ENCODE data around the gene MEOX1.

MEOX1 gene

DNA sequence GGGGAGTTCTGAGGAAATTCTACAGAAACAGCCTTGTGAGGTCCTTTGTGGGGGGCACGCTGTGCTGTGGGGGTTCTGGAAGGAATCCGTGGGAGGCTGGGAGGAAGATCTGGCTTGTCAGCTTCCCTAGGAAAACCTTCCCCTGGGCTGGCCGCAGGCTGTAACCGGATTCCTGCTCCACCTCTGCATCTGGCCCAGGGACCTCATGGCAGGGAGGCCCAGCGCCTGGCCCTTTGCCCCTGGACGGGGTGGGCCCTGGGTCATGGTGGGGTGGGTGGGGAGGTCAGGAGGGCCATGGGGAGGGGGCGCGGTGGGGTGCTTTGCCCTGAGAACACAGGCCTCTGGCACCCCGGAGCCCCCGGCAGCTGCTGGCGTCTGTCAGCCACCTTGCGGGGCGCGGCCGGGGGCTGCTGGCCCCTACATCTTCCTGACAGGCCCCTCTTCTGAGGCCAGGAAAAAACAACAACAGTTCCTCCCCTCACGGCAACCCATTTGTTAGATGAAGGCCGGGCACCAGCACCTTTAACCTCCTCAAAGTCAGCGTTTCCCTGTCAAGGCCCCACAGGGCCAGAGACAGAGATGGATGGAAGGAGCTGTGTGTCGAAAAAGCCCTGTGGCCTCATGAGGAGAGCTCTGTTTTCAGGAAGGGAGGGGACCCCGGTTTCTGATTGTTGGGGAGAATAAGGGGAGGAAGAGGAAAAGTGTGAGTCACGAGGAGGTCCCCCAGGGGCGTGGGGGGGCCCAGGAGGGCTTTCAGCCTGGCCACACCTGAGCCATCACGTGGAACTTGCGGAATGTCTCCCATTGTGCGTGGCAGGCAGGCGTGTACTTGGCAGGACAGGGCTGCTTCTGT lies 3.6 kb upstream of the MEOX1 start:
- no peak overlapping the region for H3K4me3 ChIP-seq (ENCODE audit: low read depth, low read length)
- H3K9me3 ChIP-seq (ENCODE audit: severe bottlenecking), result no peaks in the 10 kb centered on the region
- no peak for DNase-seq
- TF ChIP-seq, protein P1, sequence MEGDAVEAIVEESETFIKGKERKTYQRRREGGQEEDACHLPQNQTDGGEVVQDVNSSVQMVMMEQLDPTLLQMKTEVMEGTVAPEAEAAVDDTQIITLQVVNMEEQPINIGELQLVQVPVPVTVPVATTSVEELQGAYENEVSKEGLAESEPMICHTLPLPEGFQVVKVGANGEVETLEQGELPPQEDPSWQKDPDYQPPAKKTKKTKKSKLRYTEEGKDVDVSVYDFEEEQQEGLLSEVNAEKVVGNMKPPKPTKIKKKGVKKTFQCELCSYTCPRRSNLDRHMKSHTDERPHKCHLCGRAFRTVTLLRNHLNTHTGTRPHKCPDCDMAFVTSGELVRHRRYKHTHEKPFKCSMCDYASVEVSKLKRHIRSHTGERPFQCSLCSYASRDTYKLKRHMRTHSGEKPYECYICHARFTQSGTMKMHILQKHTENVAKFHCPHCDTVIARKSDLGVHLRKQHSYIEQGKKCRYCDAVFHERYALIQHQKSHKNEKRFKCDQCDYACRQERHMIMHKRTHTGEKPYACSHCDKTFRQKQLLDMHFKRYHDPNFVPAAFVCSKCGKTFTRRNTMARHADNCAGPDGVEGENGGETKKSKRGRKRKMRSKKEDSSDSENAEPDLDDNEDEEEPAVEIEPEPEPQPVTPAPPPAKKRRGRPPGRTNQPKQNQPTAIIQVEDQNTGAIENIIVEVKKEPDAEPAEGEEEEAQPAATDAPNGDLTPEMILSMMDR (IDR thresholded peaks at IDR 0.05; ENCODE audit: low read depth, low read length), result no peak
- no peak overlapping the region for H3K27ac ChIP-seq
- no peaks in the 10 kb centered on the region for H3K36me3 ChIP-seq
- H3K27me3 ChIP-seq (ENCODE audit: insufficient read depth, low read depth, severe bottlenecking), result no peaks in the 10 kb centered on the region

DNA sequence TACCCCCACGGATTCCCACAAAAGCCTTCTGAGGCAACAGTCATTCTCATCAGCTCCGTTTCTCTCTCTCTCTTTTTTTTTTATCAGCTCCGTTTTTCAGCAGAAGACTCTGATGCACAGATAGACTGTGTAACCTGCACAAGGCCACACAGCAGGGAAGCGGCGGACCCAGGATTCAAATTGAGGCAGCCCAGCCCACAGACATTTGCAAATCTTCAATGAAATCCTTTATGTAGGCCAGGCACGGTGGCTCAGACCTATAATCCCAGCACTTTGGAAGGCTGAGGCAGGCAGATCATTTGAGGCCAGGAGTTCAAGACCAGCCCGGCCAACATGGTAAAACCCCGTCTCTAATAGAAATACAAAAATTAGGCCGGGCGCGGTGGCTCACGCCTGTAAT lies 2.4 kb upstream of the MEOX1 start:
- Histone ChIP-seq H3K9me3 (ENCODE audit: severe bottlenecking) (no peaks in the 10 kb centered on the region), H3K36me3 (no peaks in the 10 kb centered on the region), H3K4me3 (ENCODE audit: low read depth, low read length) (no peak overlapping the region), H3K27me3 (ENCODE audit: insufficient read depth, low read depth, severe bottlenecking) (no peaks in the 10 kb centered on the region), H3K27ac (no peak overlapping the region)
- TF ChIP-seq, protein P1 (IDR thresholded peaks at IDR 0.05; ENCODE audit: low read depth, low read length), result no peak
- DNase-seq, result no peak

DNA sequence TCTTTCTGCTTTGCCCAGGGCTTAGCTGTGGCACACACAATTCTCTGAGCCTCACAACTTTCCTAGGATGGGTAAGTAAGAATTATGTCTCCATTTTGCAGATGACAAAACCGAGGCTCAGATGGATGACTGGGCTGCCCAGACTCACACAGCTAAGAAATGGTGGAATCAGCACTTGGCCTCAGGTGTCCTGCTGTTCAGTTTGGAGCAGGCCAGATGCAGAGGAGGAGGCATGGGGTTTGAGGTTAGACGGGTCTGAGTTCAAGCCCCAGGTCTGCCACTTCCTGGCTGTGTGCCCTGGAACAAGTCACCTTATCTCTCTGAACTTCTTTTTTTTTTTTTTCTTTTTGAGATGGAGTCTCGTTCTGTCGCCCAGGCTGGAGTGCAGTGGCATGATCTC lies 1.7 kb upstream of the MEOX1 start:
- no peaks in the 10 kb centered on the region for H3K9me3 ChIP-seq (ENCODE audit: severe bottlenecking)
- H3K27ac ChIP-seq, result no peak overlapping the region
- H3K27me3 ChIP-seq (ENCODE audit: insufficient read depth, low read depth, severe bottlenecking), result no peaks in the 10 kb centered on the region
- no peaks in the 10 kb centered on the region for H3K36me3 ChIP-seq
- TF ChIP-seq, protein P1 (IDR thresholded peaks at IDR 0.05; ENCODE audit: low read depth, low read length), result no peak
- H3K4me3 ChIP-seq (ENCODE audit: low read depth, low read length), result no peak overlapping the region
- DNase-seq, result no peak

DNA sequence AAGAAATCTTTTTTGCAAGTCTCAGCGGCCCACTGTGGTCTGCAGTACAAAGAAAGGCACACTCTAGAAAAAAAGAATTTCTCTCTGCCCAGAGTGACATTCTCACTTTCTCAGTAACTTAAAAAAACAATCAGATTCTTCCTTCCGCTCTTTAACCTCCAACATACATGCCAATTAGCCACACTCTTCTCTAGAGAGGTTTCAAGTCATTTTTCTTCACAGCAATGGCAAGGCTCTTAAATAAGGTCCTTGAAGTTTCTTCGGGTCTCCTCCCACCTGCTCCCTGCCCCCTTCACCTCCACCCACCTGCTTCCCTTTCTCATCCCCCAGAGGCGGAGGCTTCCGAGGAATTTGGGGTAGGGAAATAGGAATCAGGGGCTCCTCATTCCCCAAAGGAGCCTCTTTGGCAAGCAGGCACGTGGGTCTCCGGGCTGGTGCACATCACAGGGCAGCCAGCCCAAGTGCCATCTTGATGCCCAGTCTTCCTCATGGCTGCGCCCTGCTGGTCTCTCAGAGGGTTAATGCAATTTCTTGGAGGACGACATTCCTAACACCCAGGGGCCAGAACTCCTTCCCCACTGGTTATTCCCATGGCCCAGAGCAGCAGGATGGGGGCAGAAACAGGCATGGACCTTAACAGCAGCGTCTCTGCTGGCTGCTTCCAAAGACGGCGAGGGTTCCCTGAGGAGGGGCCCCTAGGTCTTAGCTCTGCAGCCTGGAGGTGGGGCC lies 855 bp upstream of the MEOX1 start:
- Histone ChIP-seq H3K36me3 (no peaks in the 10 kb centered on the region), H3K4me3 (ENCODE audit: low read depth, low read length) (no peak overlapping the region), H3K9me3 (ENCODE audit: severe bottlenecking) (no peaks in the 10 kb centered on the region), H3K27me3 (ENCODE audit: insufficient read depth, low read depth, severe bottlenecking) (no peaks in the 10 kb centered on the region), H3K27ac (no peak overlapping the region)
- DNase-seq, result no peak
- TF ChIP-seq, protein P1 (IDR thresholded peaks at IDR 0.05; ENCODE audit: low read depth, low read length), result no peak

DNA sequence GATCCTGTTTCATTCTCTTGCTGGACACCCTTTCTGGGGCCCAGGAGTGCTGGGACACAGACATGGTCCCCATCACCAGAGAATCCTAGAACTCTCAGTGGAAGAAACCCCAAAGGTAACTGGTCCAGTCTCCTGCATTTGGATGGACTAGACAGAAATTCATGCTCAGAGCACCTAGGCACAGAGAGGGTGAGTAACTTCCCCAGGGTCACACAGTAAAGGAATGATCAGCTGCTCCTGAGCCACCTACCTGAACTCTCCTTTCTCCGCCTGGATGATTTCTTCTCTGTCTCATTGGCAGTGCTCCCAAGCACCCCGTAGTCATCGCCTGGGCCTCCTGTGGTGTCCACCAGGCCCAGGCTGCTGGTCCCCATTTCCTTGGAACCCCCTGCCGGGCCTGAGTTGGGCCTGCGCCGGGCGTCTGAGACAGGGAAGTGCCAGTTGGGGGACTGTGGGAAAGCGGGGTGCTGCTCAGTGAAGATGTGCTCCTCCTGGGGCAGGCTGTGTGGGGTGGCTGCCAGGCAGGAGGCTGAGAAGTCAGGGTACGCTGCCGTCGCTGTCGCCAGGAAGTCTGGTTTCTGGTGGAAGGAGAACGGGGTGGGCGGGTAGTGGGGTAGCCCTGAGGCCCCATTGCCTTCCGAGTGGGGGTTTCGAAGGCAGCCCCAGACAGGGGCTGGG lies 767 bp downstream of the MEOX1 start:
- H3K4me3 ChIP-seq (ENCODE audit: low read depth, low read length), result no peak overlapping the region
- no peak overlapping the region for H3K27ac ChIP-seq
- no peak for DNase-seq
- TF ChIP-seq, protein P1 (IDR thresholded peaks at IDR 0.05; ENCODE audit: low read depth, low read length), result no peak
- H3K9me3 ChIP-seq (ENCODE audit: severe bottlenecking), result no peaks in the 10 kb centered on the region
- no peaks in the 10 kb centered on the region for H3K27me3 ChIP-seq (ENCODE audit: insufficient read depth, low read depth, severe bottlenecking)
- H3K36me3 ChIP-seq, result no peaks in the 10 kb centered on the region
